ENCODE results near the gene NCBP3. TPM values are rescaled to one million over a fixed set of nuclear protein-coding genes. Genes with fewer than 3 reads are reported as not detected.
"Not testable (repeated sequence)": the region's sequence is repeated elsewhere in the genome, so short reads cannot be mapped to it uniquely, and the experiment has no call there.

The NCBP3 gene
- total RNA-seq, 1 donor from 2014 or later = 8.2 TPM

GRCh38 chr17:3795390-3796102, 50.5 kb downstream of the NCBP3 start:
- DNase-seq (ENCODE audit: low read depth) (no peak), FAIRE-seq (peak; percentile 81)
- H3K4me3 ChIP-seq (ENCODE audit: low read depth, low read length) = no peak overlapping the region

GRCh38 chr17:3794557-3795389, 51.3 kb downstream of the NCBP3 start:
- FAIRE-seq = no peak
- no peak for TF ChIP-seq CTCF (IDR thresholded peaks at IDR 0.05; ENCODE audit: insufficient read depth, low read length, severe bottlenecking)
- Histone ChIP-seq H3K4me3 (ENCODE audit: low read depth, low read length) (no peak overlapping the region), H3K36me3 (ENCODE audit: control insufficient read depth, insufficient read depth, low read length) (no peaks in the 10 kb centered on the region), H3K27me3 (ENCODE audit: control insufficient read depth, insufficient read depth, low read length) (no peaks in the 10 kb centered on the region)
- peak; percentile 52 for DNase-seq (ENCODE audit: low read depth)

More at GRCh38 chr17:3795390-3796102, 50.5 kb downstream of the NCBP3 start:
- no peaks in the 10 kb centered on the region for H3K27me3 ChIP-seq (ENCODE audit: control insufficient read depth, insufficient read depth, low read length)
- H3K36me3 ChIP-seq (ENCODE audit: control insufficient read depth, insufficient read depth, low read length) = no peaks in the 10 kb centered on the region
- no peak for TF ChIP-seq CTCF (IDR thresholded peaks at IDR 0.05; ENCODE audit: insufficient read depth, low read length, severe bottlenecking)

GRCh38 chr17:3794152-3794551, 51.9 kb downstream of the NCBP3 start:
- DNase-seq (ENCODE audit: low read depth); H3K27me3 ChIP-seq (ENCODE audit: control insufficient read depth, insufficient read depth, low read length); FAIRE-seq; H3K4me3 ChIP-seq (ENCODE audit: low read depth, low read length); H3K36me3 ChIP-seq (ENCODE audit: control insufficient read depth, insufficient read depth, low read length): not testable (repeated sequence)

GRCh38 chr17:3793258-3793657, 52.8 kb downstream of the NCBP3 start:
- H3K27me3 ChIP-seq (ENCODE audit: control insufficient read depth, insufficient read depth, low read length); H3K4me3 ChIP-seq (ENCODE audit: low read depth, low read length); FAIRE-seq; DNase-seq (ENCODE audit: low read depth); H3K36me3 ChIP-seq (ENCODE audit: control insufficient read depth, insufficient read depth, low read length): not testable (repeated sequence)

GRCh38 chr17:3792481-3792880, 53.6 kb downstream of the NCBP3 start:
- DNase-seq (ENCODE audit: low read depth) (no peak), FAIRE-seq (no peak)
- H3K4me3 ChIP-seq (ENCODE audit: low read depth, low read length) = no peak overlapping the region
- no peaks in the 10 kb centered on the region for H3K36me3 ChIP-seq (ENCODE audit: control insufficient read depth, insufficient read depth, low read length)
- no peak for TF ChIP-seq CTCF (IDR thresholded peaks at IDR 0.05; ENCODE audit: insufficient read depth, low read length, severe bottlenecking)
- no peaks in the 10 kb centered on the region for H3K27me3 ChIP-seq (ENCODE audit: control insufficient read depth, insufficient read depth, low read length)

- Histone ChIP-seq H3K27me3 (ENCODE audit: control insufficient read depth, insufficient read depth, low read length) (no peaks in the 10 kb centered on the region), H3K36me3 (ENCODE audit: control insufficient read depth, insufficient read depth, low read length) (no peaks in the 10 kb centered on the region), H3K4me3 (ENCODE audit: low read depth, low read length) (no peak overlapping the region)
- TF ChIP-seq CTCF (IDR thresholded peaks at IDR 0.05; ENCODE audit: insufficient read depth, low read length, severe bottlenecking) = no peak
- FAIRE-seq = no peak
- no peak for DNase-seq (ENCODE audit: low read depth)
Measured at GRCh38 chr17:3788200-3788599, 57.8 kb downstream of the NCBP3 start.

GRCh38 chr17:3785323-3785722, 60.7 kb downstream of the NCBP3 start:
- H3K36me3 ChIP-seq (ENCODE audit: control insufficient read depth, insufficient read depth, low read length); DNase-seq (ENCODE audit: low read depth); FAIRE-seq; H3K4me3 ChIP-seq (ENCODE audit: low read depth, low read length); H3K27me3 ChIP-seq (ENCODE audit: control insufficient read depth, insufficient read depth, low read length): not testable (repeated sequence)

Measured in bronchial epithelial cell (primary cell).